NOMO-1 (cell line): ENCODE measurements around the gene ZNF784.
A peak's percentile ranks its signal among the peaks of the same experiment; 100 is the strongest.

Experiments
- DNase-seq, 2 experiments: peaks; one replicate each; lab custom pipeline; 2025; ENCODE audit not compliant: unreplicated experiment in 2 of 2; lab: John Stamatoyannopoulos, UW

Gene ZNF784

GRCh38 chr19:55605637-55606470, 18.5 kb downstream of the ZNF784 start, which contains the start of gene ZNF865:
ZNF865 (plus strand) TSS chr19:55605647; CDS start chr19:55613619, 7,972 bp downstream.
- peak; percentile 67 to 75 for DNase-seq

GRCh38 chr19:55605207-55605636, 19.1 kb downstream of the ZNF784 start:
- peak; percentile 88 to 89 for DNase-seq

GRCh38 chr19:55603581-55604292, 20.6 kb downstream of the ZNF784 start:
- DNase-seq, result no peak

DNA sequence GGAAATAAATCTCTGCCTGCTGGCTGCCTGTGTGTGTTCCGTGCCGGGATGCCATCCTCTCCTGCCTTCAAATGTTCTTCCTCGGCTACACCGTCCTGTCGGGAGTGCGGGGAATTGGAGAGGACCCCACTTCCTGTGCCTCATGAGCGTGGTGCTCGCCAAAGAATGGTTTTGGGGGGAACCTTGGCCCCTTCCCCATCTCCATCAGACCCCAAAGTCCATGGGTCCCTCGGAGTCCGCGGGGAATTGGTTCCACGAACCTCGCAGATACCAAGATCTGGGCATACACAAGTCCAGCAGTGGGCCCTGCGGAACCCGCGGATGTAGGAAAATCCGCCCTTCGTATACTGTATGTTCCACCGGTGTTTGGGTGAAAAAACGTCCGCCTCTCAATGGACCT, 21.3 kb downstream of the ZNF784 start:
- no peak for DNase-seq

GRCh38 chr19:55602104-55603001, 22.0 kb downstream of the ZNF784 start:
- no peak for DNase-seq

GRCh38 chr19:55601084-55601483, 23.3 kb downstream of the ZNF784 start:
- DNase-seq, result no peak

DNA sequence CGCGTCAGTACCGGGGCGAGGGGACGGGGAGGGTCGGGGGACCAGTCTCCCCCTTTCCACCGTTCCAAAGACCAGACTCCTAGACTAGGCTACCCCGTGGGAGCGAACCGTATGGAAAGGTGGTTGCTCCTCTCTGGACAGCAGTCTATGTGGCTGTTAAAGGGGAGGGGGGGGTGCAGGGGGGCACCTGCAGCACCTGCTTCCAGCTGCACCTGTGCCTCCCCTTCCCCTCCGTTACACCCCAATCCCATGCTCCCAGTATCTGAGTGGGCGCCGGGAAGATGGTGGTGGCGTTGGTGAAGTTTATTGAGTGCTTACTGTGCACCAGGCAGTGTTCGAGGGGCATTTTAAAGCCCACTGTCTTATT, 23.7 kb downstream of the ZNF784 start:
- no peak for DNase-seq

GRCh38 chr19:55599842-55600661, 24.3 kb downstream of the ZNF784 start, which contains the start of gene ZNF524:
ZNF524 (plus strand) TSS chr19:55600288; CDS start chr19:55602113, 1,825 bp downstream.
- DNase-seq, result peak; percentile 88 to 93

DNA sequence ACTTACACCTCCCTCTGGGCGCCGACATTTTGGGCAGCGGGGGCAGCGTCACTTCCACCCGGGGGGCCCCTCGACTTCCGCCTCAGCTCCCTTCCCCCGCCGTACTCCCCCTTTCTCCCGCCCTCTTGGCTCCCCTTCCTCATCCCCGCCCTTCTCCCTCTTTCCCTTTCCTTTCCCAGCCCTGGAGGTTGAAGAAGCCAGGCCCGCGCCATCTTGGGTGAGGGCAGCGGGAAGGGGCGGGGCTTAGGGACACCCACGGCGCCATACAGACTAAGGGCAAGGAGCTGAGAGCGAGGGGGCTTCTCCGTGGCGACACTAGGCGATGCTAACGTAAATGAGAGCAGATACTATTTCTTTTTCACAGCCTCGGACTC, 24.9 kb downstream of the ZNF784 start, which contains the start of gene FIZ1:
Gene FIZ1, minus strand, starts transcription at position 50 of the 374 bp plus-strand sequence. CDS start 1,652 bp downstream, outside the sequence.
- peak; percentile 97 for DNase-seq

DNA sequence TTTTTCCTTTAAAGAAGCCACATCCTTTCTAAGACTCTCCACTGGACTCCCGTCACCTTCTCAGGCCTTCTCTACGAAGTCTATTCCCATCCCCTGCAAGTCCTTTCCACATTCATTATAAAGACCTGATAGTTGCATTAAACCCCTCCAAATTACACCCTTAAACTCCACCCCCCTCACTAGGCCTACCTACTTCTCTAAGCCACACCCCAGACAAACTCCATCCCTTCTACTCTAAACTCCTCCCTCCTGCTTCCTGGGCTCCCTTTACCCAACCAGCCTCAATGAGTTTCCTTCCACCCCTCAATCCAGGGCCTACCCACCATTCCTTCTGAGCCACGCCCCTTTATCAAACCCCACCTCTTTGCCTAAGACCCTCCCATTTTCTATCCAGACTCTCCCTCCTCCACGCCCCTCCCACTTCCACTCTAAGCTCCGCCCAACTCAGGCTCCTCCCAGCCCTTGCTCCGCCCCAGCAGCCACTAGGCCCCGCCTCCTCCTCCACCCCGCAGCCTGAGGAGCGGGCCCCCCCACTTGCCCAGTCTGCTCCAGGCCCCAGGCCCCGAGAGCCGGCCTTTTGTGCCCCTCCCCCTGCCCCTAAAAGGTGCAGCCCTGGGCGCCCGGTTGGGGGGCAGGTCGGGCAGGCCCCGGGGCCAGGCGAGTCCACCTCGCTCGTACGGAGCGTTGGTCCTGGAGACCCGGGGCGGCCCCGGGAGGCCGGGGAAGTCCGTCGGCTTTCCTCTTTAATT, 25.5 kb downstream of the ZNF784 start:
- peak; percentile 80 to 86 for DNase-seq

GRCh38 chr19:55598034-55598433, 26.3 kb downstream of the ZNF784 start:
- DNase-seq, result no peak

- no peak for DNase-seq
These were observed 26.9 kb downstream of the ZNF784 start for GRCh38 chr19:55597501-55597921.

GRCh38 chr19:55596304-55596703, 28.1 kb downstream of the ZNF784 start:
- no peak for DNase-seq

DNA sequence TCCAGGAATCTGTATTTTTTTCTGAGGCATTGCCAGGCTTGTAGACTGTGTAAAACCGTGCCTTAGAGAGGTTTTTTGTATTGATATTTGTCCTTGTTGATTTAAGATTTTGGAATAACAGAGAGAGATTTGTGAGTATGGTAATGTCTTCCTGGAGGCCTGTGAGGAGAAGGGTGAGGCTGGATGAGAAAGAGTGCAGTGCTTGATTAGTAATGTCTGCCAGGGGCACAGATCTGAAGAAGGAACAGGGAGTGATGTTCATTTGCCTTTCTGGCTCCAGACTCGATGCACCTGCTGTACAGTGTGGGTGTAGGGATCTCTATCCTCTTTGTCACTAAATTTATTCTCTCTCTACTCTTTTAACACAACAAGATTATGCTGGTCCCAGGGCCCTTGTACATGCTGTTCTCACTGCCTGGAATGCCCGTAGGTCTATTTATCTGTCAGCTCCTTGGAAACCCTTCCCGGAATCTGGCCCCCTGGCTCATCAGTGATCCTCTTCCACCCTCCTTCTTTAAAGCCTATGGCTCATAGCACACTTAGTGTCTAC, 29.3 kb downstream of the ZNF784 start:
- DNase-seq, result no peak

DNA sequence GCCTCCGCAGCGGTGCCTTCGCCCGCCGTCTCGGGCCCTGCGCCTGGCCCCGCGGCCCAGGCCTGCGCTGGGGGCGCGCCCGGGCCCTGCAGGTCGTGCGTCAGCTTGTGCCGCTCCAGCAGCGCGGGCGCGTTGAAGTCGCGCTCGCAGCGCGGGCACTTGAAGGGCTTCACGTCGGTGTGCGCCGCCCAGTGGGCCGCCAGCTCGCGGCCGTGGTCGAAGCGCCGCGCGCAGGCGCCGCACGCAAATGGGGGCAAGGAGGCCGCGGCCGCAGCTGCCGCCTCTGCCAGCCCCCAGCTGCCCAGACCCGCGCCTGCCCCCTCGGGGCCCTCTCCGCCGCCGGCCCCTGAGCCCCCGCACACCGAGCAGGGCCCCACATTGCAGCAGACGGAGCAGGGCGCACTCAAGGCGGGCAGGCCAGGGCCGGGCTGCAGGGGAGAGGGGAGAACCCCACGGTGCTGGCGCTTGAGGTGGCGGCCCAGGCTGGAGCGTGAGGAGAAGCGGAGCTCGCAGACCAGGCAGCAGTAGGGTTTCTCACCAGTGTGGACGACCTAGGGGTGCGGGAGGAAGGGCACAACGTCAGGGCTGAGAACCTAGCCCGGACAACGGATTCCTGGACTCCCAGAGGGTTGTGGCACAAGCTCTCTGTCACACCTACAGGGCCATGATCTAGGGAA, 31.1 kb downstream of the ZNF784 start:
- no peak for DNase-seq

DNA sequence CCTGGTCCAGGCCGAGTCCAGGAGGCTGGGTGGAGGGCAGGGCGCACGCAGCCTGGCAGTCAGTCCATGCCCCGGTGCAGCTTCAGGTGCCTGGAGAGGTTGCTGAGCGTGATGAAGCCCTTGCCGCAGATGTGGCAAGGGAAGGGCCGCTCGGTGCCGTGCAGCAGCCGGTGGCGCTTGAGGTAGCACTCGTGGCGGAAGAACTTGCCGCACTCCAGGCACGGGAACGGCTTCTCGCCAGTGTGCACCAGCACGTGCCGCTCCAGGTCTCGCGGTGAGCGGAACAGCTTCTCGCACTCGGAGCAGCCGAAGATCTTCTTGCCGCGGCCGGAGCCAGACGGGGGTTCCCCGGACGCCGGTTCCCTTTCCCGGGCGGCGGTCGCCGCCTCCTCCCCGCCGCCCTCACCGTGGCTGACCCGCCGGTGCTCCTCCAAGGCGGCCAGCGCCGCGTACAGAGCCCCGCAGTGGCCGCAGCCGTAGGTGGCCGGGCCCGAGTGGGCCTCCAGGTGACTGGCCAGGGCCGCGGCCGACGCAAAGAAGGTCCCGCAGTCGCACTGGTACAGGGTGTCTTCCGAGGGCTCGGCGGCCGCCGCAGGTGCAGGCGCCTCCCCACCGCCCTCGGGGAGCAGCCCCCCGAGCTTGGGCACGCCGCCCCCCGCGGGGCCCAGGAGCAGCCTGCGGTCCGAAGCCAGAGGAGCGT, 31.8 kb downstream of the ZNF784 start:
- DNase-seq, result no peak

- no peak for DNase-seq
These were observed 32.8 kb downstream of the ZNF784 start for GRCh38 chr19:55591555-55591954.

DNA sequence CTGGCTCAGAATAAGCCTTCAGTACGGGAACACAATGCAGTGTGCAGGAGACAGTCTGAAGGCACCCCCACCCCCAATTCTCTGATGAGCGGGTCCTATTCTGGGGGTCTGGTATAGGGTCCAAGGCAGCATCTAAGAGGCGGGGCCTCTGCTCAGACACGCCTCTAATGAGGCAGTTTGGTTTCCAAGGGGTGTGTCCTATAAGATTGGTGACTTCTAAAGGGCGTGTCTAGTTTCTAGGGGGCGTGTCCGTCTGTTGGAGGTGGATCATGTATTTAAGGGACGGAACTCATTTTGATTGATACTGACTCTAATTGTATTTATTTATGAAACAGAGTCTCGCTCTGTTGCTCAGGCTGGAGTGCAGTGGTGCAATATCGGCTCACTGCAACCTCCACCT, 33.7 kb downstream of the ZNF784 start:
- no peak for DNase-seq
